NB4 (cell line): ENCODE results near the gene NSUN4.

ENCODE experiments used
- DNase-seq: peaks from one replicate; pipeline ENCODE4 v3.0.0; 2010; ENCODE audit warnings: low read depth
- H3K4me3 ChIP-seq: one replicate; pipeline ENCODE4 v1.5.1; 2011; ENCODE audit warnings: mild to moderate bottlenecking, low read depth, low read length, moderate library complexity
- CTCF ChIP-seq: IDR thresholded peaks from one replicate; pipeline ENCODE4 v1.5.1; 2012; ENCODE audit warnings: low read depth, low read length
- MAX ChIP-seq: IDR thresholded peaks from 2 replicates; pipeline ENCODE4 v1.6.1; 2011; ENCODE audit warnings: low read depth, low read length
- MYC ChIP-seq: IDR thresholded peaks from 2 replicates; pipeline ENCODE4 v1.6.1; 2011; ENCODE audit warnings: low read depth, low read length
- POLR2A ChIP-seq: IDR thresholded peaks from 2 replicates; pipeline ENCODE4 v1.6.1; 2011; ENCODE audit warnings: mild to moderate bottlenecking; ENCODE audit not compliant: insufficient read length; ENCODE audit errors: extremely low read depth

Gene NSUN4

GRCh38 chr1:46342084-46342656 lies 1.6 kb downstream of the NSUN4 start:
- peak; percentile 53 for DNase-seq
- TF ChIP-seq POLR2A (no peak), CTCF (peak; percentile 20)
- no peak overlapping the region for H3K4me3 ChIP-seq

- no peak for DNase-seq
- TF ChIP-seq CTCF (no peak), MAX (no peak), MYC (no peak), POLR2A (no peak)
- H3K4me3 ChIP-seq: no peak overlapping the region
Measured at GRCh38 chr1:46342677-46343350, 2.2 kb downstream of the NSUN4 start.

GRCh38 chr1:46343351-46343695 lies 2.7 kb downstream of the NSUN4 start:
- no peak for DNase-seq
- H3K4me3 ChIP-seq: no peak overlapping the region
- TF ChIP-seq POLR2A: no peak
- no peak for TF ChIP-seq MAX
- no peak for TF ChIP-seq MYC
- no peak for TF ChIP-seq CTCF

- H3K4me3 ChIP-seq: no peak overlapping the region
- TF ChIP-seq MAX (no peak), MYC (no peak), CTCF (no peak), POLR2A (no peak)
Measured at GRCh38 chr1:46343705-46344104, 3.1 kb downstream of the NSUN4 start.

GRCh38 chr1:46344481-46344880 lies 3.9 kb downstream of the NSUN4 start:
- DNase-seq: no peak
- H3K4me3 ChIP-seq: no peak overlapping the region
- TF ChIP-seq POLR2A (no peak), MAX (no peak), MYC (no peak), CTCF (no peak)

More at GRCh38 chr1:46343705-46344104, 3.1 kb downstream of the NSUN4 start:
- no peak for DNase-seq

- no peak for TF ChIP-seq MYC
- no peak for TF ChIP-seq CTCF
- TF ChIP-seq POLR2A: no peak
- no peak for TF ChIP-seq MAX
Measured at GRCh38 chr1:46345281-46345680, 4.7 kb downstream of the NSUN4 start.

More at GRCh38 chr1:46345281-46345680, 4.7 kb downstream of the NSUN4 start:
- no peak overlapping the region for H3K4me3 ChIP-seq
- DNase-seq: no peak
